ENCODE measurements around the gene SOX6.

DNA sequence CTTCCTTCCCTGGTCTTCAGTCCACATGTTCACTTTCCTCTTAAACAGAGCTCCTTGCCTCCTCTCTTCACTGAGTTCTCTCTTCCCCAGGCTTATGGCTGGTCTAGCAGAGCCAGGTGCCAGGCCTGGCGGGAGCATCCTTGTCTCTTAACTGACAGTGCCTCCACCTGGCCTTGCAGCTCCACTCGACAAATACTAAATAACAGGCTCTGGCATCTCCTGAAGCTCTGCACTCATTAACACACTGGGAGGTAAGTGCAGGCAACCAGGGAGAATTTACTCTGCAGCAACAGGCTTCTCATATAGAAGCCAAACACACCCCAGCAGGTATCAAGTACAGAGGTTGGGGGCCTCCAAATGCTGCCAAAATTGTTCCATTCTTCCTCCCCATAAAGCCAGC, 438.1 kb downstream of the SOX6 start:
- TF ChIP-seq, protein P1, sequence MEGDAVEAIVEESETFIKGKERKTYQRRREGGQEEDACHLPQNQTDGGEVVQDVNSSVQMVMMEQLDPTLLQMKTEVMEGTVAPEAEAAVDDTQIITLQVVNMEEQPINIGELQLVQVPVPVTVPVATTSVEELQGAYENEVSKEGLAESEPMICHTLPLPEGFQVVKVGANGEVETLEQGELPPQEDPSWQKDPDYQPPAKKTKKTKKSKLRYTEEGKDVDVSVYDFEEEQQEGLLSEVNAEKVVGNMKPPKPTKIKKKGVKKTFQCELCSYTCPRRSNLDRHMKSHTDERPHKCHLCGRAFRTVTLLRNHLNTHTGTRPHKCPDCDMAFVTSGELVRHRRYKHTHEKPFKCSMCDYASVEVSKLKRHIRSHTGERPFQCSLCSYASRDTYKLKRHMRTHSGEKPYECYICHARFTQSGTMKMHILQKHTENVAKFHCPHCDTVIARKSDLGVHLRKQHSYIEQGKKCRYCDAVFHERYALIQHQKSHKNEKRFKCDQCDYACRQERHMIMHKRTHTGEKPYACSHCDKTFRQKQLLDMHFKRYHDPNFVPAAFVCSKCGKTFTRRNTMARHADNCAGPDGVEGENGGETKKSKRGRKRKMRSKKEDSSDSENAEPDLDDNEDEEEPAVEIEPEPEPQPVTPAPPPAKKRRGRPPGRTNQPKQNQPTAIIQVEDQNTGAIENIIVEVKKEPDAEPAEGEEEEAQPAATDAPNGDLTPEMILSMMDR (IDR thresholded peaks at IDR 0.05; ENCODE audit: low read depth, low read length), result no peak
- TF ChIP-seq EZH2phosphoT487 (IDR thresholded peaks at IDR 0.05; ENCODE audit: low read depth), result no peak
